Embryonic facial prominence (tissue), 1 donor: ENCODE results near the gene CDHR3.

Experiments used
- DNase-seq: peaks from one replicate; pipeline ENCODE4 v3.0.0-alpha.2; 2016; ENCODE audit errors: extremely low spot score

The CDHR3 gene

DNA sequence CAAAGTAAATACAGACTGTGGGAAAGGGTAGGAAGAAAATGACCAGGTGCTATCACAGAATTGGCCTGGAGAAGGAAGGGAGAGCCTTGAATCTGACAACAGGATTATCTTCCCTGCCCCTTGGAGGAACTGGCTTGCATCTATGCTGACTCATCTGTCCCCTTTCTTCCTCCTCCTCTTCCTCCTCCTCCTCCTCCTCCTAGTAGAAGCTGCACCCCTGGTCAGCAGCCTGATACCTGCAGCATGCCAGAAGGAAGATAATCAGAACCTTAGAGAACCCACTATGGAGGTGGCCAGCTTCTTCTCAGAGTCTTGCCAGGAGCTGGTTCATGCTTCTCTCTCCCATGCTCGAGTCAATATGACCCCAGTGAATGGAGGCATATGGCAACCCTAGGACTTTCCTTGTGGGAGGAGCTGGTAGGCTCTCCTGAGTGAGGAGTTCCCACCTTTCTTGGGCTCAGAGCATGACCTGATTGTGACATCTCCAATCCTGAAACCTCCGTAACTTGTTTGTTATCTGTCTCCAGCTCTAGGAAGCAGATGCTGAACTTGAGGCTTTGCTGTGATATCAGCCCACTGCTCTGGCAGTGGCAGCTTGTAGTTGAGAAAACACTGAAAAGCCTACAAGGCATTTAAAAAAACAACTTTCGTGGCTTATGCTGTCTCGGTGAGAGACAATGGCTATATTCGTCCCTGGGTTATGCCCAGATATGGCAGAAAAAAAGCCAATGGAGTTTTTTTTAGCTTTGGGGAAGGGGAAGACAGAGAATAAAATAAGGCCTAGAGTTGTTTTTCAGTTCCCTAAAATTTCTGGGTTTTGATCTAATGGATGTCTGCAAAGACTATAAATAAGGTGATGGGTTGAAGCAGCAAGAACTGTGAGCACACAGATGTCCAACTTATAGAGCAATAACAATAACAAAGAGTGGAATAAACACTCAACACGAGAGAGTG lies 60.6 kb downstream of the CDHR3 start:
- no peak for DNase-seq

DNA sequence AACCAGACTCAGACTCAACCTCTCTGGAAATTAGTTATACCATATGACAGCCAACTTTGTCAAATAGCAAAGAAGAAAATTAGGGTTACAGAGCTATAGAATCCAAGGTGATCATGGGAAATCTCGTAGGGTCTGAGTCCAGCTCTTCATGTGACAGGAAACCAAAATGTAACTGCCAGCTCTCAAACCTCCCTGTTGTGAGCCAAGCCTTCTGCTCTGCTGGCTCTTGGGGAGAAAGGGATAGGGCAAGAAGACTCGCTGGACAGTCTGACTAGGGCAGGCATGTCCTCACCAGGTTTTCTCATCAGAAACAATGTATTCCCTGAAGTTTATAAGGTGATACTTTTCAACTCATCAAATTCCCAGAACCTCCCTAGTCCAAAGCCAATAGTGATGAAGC lies 63.0 kb downstream of the CDHR3 start:
- no peak for DNase-seq

DNA sequence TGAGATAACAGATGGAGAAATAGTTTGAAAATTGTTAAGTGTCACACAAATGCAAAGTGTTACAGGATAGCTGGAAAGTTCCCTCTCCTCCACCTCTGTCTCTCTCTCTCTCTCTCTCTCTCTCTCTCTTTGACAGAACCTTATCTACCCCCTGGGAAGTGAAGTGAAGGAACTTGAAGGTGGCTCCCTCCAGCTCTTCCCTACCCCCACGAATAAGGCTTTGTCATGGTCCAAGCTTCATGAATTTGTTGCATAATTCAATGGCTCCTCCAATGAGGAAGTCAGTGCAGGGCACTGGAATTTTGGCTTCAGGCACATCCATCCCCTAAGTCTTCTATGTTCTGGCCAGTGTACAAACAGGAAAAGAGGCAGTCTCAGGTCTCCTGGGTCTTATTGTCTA lies 66.4 kb downstream of the CDHR3 start:
- DNase-seq: no peak

DNA sequence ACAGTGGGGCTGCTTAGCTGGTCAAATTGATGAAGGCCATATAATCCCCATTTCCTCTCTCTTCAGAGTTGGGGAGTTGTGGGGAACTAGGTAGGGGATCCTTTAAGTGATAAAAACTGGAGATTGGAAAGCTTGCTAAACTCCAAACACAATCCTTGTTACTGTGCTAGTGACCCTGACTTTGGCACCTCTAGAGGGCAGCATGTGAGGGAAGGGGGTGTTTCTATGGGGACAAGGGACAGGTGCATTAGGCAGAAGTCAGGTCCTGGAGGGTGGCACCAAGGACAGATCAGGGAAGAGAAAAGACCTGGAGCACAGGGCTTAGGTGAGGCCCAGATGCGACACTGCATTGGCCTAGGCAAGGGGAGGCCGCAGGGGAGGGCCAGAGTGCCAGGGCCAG lies 66.9 kb downstream of the CDHR3 start:
- DNase-seq: no peak

DNA sequence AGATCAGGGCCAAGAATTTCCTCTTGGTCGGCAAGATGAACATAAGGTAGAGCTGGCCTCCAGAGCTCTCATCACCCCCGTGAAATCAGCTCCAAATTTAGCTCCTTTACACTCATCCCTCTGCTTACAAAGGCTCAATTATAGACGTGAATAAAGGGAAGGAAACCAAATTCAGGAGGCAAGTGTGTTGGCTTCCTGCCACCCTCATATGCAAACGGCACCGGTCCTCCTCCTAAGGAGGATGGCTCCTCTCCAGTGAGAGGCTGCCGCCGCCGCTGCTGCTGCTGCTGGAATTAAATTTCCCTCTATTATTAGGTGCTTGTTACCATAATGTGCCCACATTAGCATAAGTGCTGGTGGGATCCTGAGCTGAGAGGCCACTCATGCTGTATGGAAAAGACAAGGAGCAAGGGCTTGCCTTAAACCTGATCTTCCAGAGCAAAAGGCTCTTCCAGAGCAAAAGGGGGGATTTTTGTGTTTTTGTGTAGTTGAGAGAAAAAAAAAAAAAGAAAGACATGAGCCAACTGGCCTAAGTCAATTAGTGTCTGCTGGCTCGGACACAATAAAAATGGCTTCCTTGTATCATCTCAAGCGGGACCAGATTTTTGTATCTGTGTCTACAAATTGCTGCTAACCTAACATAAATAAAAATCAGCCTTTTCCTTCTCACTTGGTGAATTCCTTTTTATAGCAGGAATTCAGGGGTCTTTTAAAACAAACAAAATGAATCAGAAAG lies 68.4 kb downstream of the CDHR3 start:
- no peak for DNase-seq

DNA sequence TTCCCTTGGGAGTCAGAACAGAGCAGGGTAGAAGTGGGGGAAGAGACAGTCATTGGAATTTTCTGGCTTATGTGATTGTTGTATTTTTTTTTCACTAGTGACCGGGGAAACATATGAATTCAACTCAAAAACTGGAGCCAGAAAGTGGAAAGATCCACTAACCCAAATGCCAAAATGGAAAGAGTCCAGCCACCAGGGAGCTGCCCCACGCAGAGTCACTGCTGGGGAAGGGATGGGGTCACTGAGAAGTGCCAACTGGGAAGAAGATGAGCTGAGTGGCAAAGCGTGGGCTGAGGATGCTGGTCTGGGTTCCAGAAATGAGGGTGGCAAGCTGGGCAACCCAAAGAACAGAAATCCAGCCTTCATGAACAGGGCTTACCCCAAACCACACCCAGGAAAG lies 69.2 kb downstream of the CDHR3 start:
- no peak for DNase-seq

DNA sequence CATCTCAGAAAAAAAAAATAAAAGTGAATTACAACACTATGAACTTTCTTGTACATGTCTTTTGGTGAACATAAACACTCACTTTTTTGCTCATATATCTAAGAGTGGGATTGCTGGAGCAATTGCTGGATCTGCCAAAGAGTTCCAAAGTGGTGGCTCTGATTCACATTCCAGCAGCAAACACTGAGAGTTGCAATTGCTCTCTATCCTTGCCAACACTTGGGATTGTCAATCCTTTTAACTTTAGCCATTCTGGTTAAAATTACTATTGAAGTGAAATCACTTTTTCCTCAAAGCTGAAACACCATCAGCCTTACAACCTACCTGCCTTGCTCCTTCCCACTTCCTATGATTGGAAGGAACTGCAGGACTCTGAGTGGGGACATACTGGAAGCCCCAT lies 70.7 kb downstream of the CDHR3 start:
- DNase-seq: no peak

DNA sequence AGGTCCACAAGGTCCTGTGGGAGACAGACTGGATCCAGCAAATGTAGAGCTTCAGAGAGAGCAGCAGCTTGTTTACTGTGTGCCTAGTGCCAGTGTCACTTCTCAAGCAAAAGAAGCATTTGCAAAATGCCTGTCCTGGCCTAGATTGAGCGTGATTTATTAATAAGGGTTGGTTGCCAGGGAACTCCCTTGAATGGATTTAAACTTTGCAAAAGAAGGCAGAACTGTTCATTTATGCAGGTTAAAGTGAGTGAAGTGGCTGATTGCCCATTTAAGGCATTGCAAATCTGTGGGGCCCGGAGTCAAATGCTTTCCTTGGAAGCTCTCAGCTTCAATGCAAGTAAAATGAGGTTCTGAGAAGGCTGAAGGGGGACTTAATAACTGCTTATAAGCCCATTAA lies 71.3 kb downstream of the CDHR3 start:
- DNase-seq: no peak

DNA sequence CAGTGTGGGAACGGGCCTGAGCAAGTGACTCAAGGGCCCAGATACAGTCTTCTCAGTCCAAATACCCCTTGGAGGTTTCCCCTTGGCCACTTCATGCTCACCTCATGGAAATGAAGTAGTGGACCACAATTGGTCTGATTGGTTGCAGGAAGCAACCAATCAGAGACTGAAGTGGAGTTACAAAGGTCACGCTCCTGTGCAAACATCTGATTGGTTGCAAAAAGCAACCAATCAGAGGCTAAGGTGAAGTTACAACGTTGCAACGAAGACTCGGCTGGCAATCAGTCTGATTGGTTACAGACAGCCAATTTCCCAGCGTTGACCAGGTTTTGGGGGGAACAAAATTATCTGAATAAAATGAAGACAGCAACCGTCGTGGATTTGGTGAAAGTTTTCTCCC lies 72.5 kb downstream of the CDHR3 start:
- DNase-seq: no peak

DNA sequence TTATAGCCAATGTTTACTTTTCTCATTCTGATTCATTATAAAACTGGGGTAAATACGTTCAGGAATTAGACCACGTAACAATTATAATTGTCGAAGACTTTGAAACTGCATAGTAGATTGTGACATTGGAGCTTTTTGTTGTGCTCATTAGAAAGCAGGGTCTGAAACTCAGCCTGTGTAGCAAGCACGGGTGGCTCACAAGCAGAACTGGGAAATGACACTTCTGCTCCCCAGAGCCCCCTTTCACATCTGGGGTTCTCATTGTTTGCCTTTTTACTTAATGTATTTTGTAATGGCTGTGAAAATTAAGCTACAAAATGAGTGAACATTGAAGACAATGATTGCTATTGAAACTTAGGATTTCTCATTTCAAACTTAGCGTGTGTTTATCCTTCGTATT lies 72.9 kb downstream of the CDHR3 start:
- no peak for DNase-seq

DNA sequence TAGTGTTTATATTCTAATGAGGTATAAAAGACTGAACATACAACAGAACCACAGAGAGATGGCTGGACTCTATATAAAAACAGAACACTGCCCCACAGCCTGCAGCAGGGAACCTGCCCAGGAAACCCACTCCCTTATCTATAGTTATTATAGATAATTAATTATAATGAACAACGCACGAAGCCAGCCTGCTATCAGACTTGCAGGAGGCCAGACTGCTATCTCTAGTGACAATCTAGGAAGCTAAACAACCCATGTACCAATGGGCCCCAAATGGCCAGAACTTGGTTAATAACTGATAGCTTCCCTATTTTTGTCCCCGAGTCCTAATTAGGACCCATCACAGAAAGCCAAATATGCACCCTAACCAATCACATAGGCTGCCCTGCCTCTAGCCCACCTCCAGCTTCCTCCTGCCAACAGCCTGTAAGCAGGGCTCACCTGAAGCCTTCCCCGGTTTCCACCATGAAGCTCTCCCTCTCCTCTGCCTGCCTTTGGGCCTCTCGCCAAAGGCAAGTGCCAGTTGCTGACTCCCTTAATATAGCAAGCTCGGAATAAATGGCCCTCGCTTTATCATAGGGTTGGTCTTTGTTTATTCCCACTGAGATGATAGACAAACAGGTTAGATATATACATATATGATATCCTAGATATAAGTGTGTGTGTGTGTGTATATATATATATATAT lies 74.6 kb downstream of the CDHR3 start:
- no peak for DNase-seq

DNA sequence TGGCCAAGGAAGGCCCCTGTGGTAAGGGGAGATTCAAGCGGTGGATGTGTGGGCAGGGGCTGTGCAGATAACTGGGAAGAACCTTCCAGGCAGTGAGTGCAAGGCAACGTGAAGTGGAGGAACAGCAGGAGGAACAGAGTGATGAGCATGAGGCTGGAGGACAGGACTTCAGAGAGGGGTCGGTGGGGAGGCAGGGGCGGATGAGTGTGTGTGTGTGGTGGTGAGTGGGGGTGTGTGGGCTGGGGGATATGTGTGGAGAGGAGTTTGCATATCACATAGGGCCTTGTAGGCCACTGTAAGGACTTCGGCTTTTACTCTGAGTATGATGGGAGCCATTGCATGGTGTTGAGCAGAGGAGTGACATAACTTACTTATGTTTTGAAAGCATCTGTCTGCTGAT lies 75.2 kb downstream of the CDHR3 start:
- DNase-seq: no peak

DNA sequence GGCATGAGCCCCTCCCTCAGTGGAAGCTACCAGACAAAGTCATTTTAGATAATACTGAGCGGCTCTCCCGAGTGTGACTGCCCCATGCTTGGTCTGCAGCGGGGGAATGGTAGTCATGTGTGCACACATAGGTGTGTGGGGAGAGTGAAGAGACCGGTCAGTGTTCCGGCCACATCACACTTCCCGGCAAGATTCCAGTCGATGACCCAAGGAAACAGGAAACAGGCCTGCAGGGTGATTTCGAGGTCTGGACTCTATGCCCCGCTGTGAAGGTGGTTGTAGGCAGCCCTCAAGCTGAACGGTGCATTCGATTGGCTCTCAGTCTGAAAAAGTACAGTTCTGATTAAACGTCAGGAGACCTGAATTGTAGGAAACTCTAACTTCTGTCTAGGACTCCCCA lies 75.9 kb downstream of the CDHR3 start:
- no peak for DNase-seq

DNA sequence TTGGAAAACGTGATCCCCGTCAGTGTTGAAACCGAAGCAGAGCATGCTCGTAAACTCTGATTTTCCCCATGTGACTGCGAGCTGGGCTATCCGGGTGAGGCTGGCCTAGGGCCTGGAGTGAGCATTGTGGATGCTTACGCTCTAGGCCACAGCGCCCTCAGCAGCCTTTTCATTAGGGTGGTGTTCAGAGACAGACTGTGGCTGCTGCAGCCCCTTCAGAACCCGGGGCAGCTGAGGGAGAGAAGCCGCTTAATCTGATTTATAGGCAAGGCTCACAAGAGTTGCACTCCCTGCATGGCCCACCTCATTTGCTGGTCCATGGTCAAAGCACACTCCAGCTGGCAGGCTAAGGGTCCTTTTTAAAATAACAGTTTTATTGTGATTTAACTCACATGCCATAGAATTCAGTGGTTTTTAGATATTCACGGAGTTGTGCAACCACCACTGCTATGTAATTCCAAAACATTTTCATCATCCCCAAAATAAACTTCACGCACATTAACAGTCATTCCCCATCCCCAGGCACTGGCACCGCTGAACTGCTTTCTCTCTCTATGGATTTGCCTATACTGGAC lies 76.5 kb downstream of the CDHR3 start:
- DNase-seq: no peak

DNA sequence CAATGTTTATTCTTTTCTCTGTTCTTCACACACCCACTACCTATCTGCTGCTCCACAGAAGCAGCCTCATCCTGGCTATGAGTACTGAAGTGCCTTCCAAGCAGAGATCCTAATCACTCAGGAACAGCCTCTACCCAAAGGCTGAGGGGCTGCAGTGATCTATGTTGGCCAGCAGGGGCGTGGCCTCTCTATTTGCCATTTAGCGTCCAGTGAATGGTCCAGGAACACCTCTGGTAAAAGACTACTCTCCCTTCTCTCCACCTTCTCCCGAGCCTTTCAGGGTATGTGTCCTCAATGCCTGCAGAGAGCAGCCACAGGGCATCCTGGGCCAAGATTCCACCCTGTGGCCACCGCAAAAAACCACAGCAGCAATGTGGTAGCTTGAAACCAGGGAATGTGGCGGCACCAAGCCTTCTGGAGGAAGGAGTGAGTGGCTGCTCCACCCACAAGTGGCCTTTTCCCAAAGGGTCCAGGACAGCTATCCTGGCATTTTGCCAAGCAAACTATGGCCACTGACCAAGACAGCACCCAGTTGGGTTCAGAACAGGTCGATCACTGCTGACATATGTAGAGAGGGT lies 78.2 kb downstream of the CDHR3 start:
- no peak for DNase-seq

DNA sequence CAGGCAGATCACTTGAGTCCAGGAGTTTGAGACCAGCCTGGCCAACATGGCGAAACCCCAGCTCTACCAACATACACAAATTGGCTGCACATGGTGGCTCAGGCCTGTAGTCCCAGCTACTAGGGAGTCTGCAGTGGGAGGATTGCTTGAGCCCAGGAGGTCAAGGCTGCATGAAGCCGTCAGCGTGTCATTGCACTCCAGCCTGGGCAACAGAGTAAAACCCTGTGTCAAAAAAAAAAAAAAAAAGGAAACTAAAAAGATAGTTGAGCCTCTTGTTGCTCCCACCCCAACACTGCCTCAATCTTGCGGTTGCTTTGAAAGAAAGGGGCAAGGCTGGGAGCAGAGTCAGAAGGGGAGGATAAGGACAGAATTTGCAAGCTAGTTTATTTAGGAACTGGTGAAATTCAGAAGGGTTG lies 79.1 kb downstream of the CDHR3 start:
- no peak for DNase-seq

DNA sequence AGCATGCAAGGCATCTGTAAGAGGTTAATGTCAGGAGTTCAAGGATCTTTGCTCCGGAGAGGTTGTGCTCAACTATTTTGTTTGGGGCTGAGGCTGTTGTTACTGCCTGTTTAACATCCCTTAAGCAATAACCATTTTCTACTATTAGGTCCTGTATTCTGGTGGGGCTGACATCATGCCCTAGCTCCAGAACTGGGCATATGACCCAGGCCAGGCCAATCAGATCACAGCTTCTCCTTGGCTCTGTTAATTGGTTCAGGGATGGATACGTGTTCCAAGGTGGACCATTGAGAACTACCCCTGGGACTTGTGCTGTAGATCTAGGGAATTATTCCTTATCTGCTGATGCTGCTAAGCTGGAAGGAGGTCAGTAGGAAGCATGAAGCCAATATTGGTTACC lies 82.1 kb downstream of the CDHR3 start:
- DNase-seq: no peak

DNA sequence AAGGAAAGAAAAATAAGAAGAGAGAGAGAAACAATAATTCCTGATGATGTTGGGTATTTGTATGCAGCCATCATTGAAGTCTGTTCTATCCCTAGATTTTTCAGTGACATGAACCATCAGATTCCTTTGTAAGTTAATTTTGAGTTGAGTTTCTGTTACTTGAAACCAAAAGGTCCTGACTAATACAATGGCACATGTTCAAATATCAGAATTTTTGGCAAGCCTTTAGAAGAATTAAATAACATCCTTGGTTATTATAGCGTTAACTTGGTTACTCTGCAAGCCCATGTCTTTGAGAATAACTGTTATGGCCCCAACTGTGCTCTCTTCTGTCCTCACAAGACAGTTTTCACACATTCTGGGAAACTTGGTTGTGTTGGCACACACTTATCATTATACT lies 82.5 kb downstream of the CDHR3 start:
- DNase-seq: no peak

DNA sequence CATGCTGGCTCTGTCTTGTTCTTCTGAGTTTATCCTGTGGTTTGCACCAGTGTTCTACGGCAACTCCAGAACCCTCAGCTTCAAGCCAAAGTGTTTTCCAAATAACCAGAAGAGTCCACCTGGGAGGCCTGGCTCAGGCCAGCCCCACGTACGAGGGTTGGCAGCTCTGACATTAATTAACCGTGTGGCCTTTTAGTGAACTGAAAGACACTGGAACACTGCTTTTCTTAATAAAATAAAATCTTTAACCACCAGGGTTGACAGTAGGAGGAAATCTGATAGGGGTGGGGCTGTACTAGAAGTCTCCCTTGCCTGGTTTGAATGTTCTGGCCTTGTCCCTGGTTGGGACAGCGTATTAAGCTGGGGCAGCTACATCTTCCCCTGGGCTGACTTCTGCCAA lies 84.1 kb downstream of the CDHR3 start:
- no peak for DNase-seq

DNA sequence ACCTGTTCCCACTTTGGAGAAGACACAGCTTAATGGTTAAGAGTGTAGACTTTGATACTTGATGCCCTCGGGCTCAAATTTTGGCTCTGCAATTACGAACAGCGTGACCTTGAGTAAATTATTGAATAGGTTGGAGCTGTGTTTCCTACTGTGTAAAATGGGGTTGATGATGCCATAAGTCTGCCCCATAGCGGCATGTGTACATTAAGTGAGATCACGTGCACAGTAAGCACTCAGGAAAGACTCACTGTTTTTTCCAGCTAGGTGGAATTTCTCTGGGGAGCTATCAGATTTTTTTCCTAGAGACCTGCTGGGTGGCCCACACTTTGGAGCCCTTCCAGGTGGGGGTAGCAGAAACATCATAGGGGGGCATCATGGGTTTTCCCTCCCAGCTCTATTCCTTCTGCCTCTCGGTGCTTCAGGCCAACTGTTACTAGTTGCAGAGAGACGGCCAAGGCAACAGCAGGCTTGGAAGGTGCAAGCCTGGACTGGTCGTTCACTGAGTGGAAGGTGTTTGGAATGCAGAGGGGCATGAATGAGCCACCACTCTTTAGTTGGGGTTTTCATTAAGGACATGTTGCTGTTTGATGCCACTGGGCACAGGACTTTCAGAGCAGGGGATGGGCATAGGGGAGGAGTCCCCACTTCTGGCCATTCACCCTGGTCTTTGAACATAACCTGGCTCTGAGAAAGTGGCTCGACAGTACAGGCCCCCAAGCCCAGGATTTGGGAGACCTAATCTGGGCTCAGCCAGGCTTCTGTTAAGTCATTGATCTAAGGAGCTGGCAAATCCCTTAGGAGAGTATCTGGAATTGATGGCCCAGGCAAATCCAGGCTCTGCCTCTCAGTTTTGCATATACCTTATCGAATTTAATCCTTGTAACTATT lies 85.0 kb downstream of the CDHR3 start:
- DNase-seq: no peak

DNA sequence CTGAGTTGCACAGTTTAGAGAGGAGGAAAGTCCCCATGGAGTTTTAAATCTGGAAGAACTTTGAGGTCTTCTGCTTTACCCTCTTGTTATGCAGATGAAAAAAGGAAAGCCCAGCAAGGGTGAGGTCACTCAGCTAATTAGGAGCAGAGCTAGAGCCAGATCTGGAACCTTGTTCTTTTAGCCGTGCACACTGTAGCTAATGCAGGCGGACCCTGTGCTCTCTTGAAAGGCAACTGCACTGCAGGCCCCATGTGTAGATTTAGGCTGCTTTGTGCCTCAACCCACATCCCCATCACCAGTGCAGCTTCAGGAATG lies 85.6 kb downstream of the CDHR3 start:
- DNase-seq: no peak
